Measurements from ENCODE around the gene LAIR2.

Gene LAIR2

DNA sequence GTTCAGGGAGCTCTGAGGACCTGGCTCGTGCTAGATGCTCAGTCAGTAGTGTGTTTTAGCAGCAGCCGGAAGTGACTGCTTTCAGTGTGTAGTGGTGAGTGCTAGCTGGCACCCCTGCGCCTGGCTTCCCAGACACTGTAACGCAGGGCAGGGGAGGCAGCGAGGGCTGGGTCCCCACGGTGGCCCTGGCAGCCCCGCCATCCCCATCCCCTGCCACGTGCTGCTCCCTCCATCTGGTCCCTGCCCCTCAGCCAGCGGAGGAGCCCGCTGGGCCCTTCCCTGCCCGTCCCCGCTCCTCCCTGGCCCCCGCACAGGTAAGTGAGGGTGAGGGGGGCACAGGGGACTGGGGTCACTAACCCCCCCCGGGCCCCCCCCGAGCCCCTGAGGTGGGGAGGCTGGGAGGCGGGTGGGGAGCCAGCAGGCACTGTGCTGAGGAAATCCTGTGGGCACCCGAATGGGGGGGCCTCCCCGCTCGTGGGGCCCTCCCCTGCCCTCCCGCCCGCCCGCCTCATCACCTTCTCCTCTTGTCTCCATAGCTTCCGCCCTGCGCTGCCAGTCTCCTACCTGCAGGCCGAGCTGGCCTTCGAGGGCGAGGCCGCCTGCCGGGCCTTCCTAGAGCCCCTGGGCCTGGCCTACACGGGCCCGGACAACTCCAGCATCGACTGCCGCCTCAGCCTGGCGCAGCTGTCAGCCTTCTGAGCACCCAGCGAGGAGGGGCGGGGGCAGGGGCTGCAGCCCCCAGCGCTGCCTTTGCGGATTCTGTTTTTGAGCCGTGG lies 42.2 kb upstream of the LAIR2 start:
- no peak for TF ChIP-seq TAF1 (IDR thresholded peaks at IDR 0.05; ENCODE audit: borderline replicate concordance, insufficient read depth, low read length)
- no peak; the same call in 1 of the 2 replicates for TF ChIP-seq POLR2AphosphoS5 (IDR thresholded peaks at IDR 0.05; ENCODE audit: low read depth, low read length)
- no peak for TF ChIP-seq FOXP2 (optimal IDR thresholded peaks at IDR 0.05; ENCODE audit: borderline replicate concordance, extremely low read depth, extremely low read length, insufficient read depth)
- no peak for TF ChIP-seq SIN3A (IDR thresholded peaks at IDR 0.05; ENCODE audit: borderline replicate concordance, insufficient read depth, low read length)
- TF ChIP-seq, protein P1, sequence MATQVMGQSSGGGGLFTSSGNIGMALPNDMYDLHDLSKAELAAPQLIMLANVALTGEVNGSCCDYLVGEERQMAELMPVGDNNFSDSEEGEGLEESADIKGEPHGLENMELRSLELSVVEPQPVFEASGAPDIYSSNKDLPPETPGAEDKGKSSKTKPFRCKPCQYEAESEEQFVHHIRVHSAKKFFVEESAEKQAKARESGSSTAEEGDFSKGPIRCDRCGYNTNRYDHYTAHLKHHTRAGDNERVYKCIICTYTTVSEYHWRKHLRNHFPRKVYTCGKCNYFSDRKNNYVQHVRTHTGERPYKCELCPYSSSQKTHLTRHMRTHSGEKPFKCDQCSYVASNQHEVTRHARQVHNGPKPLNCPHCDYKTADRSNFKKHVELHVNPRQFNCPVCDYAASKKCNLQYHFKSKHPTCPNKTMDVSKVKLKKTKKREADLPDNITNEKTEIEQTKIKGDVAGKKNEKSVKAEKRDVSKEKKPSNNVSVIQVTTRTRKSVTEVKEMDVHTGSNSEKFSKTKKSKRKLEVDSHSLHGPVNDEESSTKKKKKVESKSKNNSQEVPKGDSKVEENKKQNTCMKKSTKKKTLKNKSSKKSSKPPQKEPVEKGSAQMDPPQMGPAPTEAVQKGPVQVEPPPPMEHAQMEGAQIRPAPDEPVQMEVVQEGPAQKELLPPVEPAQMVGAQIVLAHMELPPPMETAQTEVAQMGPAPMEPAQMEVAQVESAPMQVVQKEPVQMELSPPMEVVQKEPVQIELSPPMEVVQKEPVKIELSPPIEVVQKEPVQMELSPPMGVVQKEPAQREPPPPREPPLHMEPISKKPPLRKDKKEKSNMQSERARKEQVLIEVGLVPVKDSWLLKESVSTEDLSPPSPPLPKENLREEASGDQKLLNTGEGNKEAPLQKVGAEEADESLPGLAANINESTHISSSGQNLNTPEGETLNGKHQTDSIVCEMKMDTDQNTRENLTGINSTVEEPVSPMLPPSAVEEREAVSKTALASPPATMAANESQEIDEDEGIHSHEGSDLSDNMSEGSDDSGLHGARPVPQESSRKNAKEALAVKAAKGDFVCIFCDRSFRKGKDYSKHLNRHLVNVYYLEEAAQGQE (IDR thresholded peaks at IDR 0.05; ENCODE audit: insufficient read depth in 1 of 2, low read depth in 2 of 2, low read length in 2 of 2) = no peak

DNA sequence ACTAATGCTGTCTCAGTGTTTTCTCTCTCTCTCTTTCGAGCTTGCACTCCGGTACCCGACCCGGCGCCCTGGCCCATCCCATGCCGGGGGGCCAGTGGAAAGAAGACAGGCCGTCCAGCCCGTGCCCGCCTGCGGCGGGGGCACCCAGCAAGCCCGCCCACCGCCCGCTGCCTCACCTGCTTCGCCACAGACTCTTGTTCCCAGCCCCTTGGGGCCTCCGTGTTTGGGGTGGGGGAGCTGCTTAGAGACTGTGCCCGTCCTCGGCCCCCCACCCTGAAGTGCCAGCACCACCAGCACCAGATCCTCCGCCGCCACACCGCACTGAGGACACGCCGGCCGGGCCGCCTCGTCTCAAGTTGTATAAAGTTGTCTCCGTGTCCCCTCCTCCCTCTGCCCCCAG lies 41.4 kb upstream of the LAIR2 start:
- TF ChIP-seq FOXP2 (optimal IDR thresholded peaks at IDR 0.05; ENCODE audit: borderline replicate concordance, extremely low read depth, extremely low read length, insufficient read depth) = no peak
- TF ChIP-seq SIN3A (IDR thresholded peaks at IDR 0.05; ENCODE audit: borderline replicate concordance, insufficient read depth, low read length) = no peak
- no peak for TF ChIP-seq TAF1 (IDR thresholded peaks at IDR 0.05; ENCODE audit: borderline replicate concordance, insufficient read depth, low read length)

- TF ChIP-seq FOXP2 (optimal IDR thresholded peaks at IDR 0.05; ENCODE audit: borderline replicate concordance, extremely low read depth, extremely low read length, insufficient read depth) (no peak), TAF1 (IDR thresholded peaks at IDR 0.05; ENCODE audit: borderline replicate concordance, insufficient read depth, low read length) (no peak), SIN3A (IDR thresholded peaks at IDR 0.05; ENCODE audit: borderline replicate concordance, insufficient read depth, low read length) (no peak), POLR2AphosphoS5 (IDR thresholded peaks at IDR 0.05; ENCODE audit: low read depth, low read length) (no peak)
- TF ChIP-seq, protein P1 (IDR thresholded peaks at IDR 0.05; ENCODE audit: insufficient read depth in 1 of 2, low read depth in 2 of 2, low read length in 2 of 2) = no peak
Observed at GRCh38 chr19:54461613-54462012, 41.0 kb upstream of the LAIR2 start.

DNA sequence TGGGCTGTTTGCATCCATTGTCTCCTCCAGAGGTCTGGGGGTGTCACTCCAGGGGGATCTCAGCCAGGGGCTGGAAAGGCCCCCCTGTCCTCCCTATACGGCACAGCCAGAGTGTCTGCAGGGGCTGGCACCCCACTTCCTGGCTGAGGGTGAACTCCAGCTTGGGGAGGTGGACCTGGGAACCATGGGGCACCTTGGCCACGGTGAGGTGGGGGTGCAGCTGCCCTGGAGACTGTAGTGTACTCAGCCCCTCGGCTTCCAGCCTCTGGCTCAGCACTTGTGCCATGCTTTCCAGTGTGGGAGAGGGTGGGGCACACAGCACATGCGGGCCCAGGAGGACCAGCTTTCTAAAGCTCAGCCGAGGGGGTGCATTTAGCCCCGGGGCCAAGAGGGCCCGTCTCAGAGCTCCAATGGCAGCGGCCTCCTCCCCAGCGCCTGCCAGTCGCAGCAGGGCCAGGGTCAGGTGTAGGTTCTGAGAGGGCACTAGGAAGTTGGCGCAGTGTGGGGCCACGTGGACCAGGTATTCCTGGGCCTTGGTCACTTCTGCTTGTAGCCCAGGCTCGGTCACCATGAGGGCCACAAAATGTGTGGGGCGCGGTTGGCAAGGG lies 40.5 kb upstream of the LAIR2 start:
- TF ChIP-seq, protein P1 (IDR thresholded peaks at IDR 0.05; ENCODE audit: insufficient read depth in 1 of 2, low read depth in 2 of 2, low read length in 2 of 2) = no peak
- TF ChIP-seq POLR2AphosphoS5 (IDR thresholded peaks at IDR 0.05; ENCODE audit: low read depth, low read length) = peak; percentile 69

GRCh38 chr19:54462655-54463530 lies 39.7 kb upstream of the LAIR2 start:
- TF ChIP-seq POLR2AphosphoS5 (IDR thresholded peaks at IDR 0.05; ENCODE audit: low read depth, low read length) = peak; percentile 45
- TF ChIP-seq, protein P1 (IDR thresholded peaks at IDR 0.05; ENCODE audit: insufficient read depth in 1 of 2, low read depth in 2 of 2, low read length in 2 of 2) = no peak

All from PFSK-1 (cell line).